ENCODE measurements around the gene NDOR1.
A peak's percentile ranks its signal among the peaks of the same experiment; 100 is the strongest.

The NDOR1 gene

DNA sequence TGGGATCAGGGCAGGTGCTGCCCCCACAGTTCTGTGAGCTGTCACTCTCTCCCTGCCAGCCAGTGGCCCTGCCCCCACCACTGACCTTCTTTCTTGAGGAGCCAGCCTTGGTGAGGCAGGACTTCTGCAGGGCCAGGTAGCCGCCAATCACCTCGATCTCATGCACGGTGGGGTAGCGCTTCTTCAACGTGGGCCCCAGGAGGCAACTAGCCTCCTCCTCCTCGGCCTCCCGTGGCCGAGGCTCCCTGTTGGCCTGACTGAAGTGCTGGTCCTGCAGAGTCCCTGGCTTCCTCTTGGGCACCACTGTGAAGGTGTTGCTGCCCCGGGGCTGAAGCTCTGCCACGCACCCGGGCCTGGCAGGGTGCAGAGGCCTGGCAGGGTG is 6.6 kb upstream of the NDOR1 start:
- DNase-seq (ENCODE audit: low spot score) = no peak

GRCh38 chr9:137199411-137200121 is 5.9 kb upstream of the NDOR1 start:
- DNase-seq (ENCODE audit: low spot score) = no peak

- DNase-seq (ENCODE audit: low spot score) = peak; percentile 99
Measured at GRCh38 chr9:137200311-137201204, 4.9 kb upstream of the NDOR1 start, which contains the start of gene TPRN. Gene TPRN, minus strand, starts transcription at chr9:137200741. Its CDS starts 30 bp downstream, at chr9:137200711.

- peak; percentile 41 for DNase-seq (ENCODE audit: low spot score)
Measured at GRCh38 chr9:137201205-137201868, 4.2 kb upstream of the NDOR1 start.

DNA sequence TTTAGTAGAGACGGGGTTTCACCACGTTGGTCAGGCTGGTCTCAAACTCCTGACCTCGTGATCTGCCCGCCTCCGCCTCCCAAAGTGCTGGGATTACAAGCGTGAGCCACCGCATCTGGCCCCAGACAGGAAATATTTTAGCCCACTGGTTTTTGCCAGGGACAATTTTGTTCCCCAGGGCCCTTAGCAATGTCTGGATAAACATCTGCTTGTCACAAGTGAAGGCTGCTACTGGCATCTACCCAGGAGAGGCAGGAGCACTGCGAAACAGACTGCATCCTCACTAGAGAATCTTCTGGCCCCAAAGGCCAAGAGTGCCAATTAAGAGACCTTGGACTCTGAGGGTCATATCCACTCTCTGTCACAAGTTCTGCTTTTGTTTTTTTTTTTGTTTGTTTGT is 2.5 kb upstream of the NDOR1 start:
- no peak for DNase-seq (ENCODE audit: low spot score)

- no peak for DNase-seq (ENCODE audit: low spot score)
Measured at GRCh38 chr9:137204731-137205125, 772 bp upstream of the NDOR1 start.

DNA sequence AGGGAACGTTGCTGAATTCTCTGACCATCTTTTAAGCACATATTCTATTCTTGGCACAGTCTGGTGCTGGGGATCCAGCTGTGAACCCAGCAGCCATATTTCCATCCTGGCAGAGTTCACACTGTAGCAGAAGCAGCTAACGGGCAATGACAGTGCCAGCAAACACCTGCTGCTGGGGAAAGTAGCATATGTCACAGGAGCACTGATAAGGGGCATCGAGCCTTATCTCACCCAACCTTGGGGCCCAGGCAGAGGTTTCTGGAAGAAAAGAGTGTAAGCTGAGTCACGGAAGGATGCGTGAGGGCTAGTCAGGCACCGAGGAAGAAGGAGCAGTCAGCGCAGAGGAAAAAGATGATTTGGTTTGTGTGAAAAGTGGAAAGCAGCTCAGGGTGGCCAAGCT is 1.1 kb downstream of the NDOR1 start:
- no peak for DNase-seq (ENCODE audit: low spot score)

DNA sequence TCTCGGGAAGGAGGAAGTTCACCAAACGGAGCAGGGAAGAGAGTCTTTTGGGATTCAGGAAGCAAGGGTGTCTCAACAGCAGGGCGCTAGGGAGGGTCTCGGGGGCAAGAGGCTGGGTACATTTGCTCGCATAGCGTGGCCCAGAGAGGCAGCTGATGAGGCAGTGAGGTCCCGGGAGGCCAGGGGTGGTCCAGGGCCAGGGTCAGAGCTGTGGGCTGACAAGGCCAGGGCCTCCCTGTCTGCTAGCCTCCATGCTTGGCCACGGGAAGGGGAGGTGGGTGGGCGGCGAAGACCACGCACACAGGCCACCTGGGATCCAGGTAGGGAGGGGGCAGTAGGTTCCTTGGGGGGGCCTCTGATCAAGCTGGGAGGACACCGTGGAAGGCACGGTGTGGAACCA is 6.0 kb downstream of the NDOR1 start:
- DNase-seq (ENCODE audit: low spot score) = no peak

DNA sequence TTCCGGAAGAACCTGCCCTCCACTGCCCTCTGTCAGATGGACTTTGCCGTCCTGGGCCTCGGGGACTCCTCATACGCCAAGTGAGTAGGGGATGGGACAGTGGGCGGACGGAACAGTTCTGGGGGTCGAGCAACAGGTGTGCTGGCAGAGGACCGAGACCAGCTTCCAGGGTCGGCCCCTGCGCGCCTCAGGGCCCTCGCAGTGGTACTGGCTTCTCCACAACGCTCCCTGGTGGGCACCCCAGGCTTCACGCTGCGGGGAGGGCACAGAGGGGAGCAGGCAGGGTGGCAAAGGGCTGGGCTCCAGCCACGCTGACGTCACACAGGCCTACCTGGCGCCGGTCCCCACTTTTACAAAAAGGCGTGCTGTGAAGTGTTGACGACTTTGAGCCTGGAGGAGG is 7.0 kb downstream of the NDOR1 start:
- no peak for DNase-seq (ENCODE audit: low spot score)

DNA sequence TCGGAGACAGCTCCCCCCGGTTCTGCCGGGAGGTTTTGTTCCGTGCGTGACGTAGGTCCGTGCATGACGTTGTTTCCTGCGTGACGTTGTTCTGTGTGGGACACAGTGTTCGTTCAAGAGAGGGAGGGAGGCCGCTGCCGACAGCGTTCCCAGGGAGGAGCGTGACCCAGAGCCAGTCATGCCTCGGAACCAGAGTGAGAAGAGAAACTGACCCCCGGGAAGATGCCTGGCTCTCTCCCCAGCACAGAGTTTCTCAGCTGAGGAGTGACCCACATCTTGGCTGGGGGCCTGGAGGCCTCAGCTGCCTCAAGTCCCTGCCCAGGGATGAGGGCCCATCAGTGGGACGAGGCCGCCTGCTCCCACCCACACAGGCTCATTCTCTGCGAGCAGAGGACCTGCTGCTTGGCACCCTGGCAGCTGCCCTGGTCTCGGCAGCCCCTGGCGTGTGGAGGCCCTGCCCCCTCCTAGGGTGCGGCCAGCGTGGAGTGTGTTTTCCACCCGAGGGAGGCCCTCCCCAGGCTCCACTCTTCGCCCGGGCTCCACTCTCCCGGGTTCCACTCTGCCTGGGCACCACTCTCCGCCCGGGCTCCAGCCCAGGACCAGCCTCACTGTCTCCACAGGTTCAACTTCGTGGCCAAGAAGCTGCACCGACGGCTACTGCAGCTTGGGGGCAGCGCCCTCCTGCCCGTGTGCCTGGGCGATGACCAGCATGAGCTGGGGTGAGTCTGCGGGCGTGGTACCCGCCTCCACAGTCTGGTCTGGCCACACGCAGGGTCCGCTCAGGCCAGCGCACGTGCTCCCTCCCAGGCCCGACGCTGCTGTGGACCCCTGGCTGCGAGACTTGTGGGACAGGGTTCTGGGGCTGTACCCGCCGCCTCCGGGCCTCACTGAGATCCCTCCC is 7.9 kb downstream of the NDOR1 start:
- DNase-seq (ENCODE audit: low spot score) = no peak

DNA sequence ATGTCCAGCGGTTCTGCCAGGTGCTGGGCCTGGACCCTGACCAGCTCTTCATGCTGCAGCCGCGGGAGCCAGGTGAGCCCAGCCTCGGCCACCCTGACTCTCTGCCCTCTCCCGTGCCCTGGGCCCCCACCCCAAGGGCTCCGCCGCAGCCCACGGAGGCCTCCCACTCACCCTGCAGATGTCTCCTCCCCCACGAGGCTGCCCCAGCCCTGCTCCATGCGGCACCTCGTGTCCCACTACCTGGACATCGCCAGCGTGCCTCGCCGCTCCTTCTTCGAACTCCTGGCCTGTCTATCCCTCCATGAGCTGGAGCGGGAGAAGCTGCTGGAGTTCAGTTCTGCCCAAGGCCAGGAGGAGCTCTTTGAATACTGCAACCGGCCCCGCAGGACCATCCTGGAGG is 9.1 kb downstream of the NDOR1 start:
- no peak for DNase-seq (ENCODE audit: low spot score)

DNA sequence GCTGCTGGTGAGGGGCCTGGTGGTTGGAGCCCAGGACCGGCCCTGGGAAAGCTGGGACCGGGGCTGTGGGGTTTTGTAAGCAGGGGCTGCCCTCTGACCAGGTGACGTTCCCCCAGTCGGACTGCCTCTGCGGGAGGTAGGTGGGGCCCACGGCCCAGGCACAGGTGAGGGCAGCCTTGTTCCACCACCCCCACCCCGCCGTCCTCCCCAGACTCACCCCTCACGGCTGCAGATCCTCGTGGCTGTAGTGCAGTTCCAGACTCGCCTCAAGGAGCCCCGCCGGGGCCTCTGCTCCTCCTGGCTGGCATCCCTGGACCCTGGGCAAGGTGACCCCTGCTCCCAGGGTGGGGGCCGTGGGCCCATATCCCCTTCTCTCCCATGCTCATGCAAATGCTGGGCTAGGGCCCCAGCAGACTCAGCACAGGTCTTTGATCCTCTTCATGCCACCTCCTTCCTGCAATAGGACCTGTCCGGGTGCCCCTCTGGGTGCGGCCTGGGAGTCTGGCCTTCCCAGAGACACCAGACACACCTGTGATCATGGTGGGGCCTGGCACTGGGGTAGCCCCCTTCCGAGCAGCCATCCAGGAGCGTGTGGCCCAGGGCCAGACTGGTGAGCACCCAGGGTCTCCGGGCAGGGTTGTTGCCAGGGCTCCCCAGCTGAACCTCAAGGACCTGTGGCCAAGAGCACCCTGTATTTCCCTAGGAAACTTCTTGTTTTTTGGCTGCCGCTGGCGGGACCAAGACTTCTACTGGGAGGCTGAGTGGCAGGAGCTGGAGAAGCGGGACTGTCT is 9.9 kb downstream of the NDOR1 start:
- no peak for DNase-seq (ENCODE audit: low spot score)

GRCh38 chr9:137216188-137216965 is 10.9 kb downstream of the NDOR1 start:
- DNase-seq (ENCODE audit: low spot score) = no peak

DNA sequence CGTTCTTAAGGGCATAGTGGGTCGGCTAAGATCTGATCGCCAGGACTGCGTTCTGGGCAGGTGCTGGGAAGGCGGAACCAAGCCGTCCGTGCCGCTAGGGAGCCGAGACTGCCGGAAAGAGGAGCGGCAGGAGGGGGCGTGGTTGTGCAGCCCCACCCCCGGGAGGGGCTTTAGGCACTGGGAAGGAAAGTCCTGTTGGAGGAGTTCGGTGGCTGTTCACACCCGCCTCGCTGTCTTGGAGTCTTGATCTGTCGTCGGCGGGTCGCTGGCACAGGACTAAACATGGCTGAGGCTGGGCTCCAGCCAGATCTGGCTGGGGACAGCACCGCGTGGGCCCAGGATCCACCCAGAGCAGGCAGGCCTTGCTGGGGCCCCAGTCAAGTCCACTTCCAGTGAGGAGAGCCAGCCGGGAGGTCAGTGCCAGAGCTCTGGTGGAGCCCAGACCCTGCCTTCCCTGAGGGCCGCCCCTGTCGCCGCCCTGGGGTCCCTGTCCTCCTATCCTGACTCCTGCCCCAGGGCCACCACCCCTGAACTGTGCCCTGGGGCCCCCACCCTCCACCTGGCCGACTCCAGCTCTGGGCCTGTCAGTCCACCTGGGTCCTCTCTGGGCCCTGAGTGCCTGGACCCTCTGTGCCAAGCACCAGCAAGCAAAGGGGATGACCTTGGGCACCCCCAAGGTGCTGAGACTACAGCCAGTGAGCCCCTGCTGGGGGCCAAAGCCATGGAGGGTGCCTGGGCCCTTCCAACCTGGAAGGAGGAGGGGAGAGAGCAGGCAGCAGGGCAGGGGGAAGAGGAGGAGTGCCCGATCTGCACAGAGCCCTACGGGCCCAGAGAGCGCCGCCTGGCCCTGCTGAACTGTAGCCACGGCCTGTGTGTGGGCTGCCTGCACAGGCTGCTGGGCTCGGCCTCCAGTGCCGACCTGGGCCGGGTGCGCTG is 12.0 kb downstream of the NDOR1 start:
- DNase-seq (ENCODE audit: low spot score) = no peak

DNA sequence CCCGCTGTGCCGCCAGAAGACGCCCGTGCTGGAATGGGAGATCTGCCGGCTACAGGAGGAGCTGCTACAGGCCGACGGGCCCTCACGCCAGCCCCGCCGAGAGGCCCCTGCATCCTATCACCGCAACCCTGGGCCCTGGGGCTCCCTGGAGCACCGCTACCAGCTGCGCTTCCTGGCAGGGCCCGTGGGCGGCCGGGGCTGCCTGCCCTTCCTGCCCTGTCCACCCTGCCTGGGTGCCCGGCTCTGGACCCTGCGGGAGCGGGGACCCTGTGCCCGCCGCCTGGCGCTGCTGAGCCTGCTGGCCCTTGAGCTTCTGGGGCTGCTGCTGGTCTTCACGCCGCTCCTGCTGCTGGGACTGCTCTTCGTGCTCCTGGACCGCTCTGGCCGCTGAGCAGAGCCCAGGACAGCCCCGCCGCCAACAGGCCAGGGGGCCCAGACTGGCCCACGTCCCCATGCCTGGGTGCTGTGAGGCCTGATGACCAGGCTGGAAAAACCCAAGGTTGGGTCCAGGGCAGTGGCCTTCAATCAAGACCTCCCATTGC is 12.8 kb downstream of the NDOR1 start:
- DNase-seq (ENCODE audit: low spot score) = no peak

- no peak for DNase-seq (ENCODE audit: low spot score)
Measured at GRCh38 chr9:137218754-137219271, 13.3 kb downstream of the NDOR1 start.

DNA sequence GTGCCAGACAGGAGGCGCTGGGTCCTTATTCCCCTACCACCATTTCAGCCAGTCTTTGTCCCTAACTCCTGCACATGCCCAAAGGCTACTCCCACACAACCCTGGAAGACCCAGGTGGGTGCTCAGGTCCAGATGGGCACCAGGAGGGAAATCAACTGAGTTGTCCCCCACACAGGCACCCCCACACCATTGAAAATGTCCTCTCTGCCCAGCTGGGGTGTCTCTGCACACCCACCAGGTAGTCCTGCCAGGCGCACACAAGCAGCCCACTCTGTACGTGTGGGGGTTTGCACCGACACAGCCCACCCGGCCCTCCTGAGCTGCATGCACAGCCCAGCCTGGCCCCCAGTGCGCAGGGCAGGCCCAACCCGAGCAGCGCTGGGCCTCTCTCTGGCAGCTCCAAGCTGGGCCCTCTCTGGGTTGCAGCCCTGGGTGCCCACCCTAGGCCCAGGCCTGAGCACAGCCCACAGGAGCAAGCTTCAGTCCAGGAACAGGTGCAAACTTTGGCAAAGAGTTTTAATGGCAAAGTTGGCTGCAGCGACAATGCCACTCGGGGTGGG is 14.3 kb downstream of the NDOR1 start:
- DNase-seq (ENCODE audit: low spot score) = no peak

Measured in NAMALWA (cell line).